ENCODE data around the gene ZNF195.
"Not testable (repeated sequence)": the region's sequence is repeated elsewhere in the genome, so short reads cannot be mapped to it uniquely, and the experiment has no call there.

Gene ZNF195

GRCh38 chr11:3357994-3358676 lies 20.8 kb downstream of the ZNF195 start:
- no peak for DNase-seq
- intact Hi-C loops (cut with DNase I), result no loop called here

GRCh38 chr11:3357302-3357701 lies 21.6 kb downstream of the ZNF195 start:
- intact Hi-C loops (cut with DNase I), result no loop called here
- DNase-seq, result no peak

GRCh38 chr11:3356858-3357257 lies 22.1 kb downstream of the ZNF195 start:
- intact Hi-C loops (cut with DNase I), result no loop called here
- DNase-seq, result no peak

GRCh38 chr11:3353066-3353465 lies 25.9 kb downstream of the ZNF195 start:
- DNase-seq, result no peak
- intact Hi-C loops (cut with DNase I), result no loop called here

- no peak for DNase-seq
- intact Hi-C loops (cut with DNase I), result loop anchor here (10.0 kb wide), 1 partner anchor 68 kb away; no protein-coding TSS in a partner anchor
Observed at GRCh38 chr11:3347127-3347526, 31.8 kb downstream of the ZNF195 start.

GRCh38 chr11:3346587-3346986 lies 32.4 kb downstream of the ZNF195 start:
- no peak for DNase-seq
- intact Hi-C loops (cut with DNase I), result loop anchor here (10.0 kb wide), 1 partner anchor 68 kb away; no protein-coding TSS in a partner anchor

- peak in 1 of 10 donors; percentile 62 for DNase-seq
- intact Hi-C loops (cut with DNase I), result loop anchor here (10.0 kb wide), 1 partner anchor 69 kb away; no protein-coding TSS in a partner anchor
Observed at GRCh38 chr11:3345736-3346135, 33.2 kb downstream of the ZNF195 start.

GRCh38 chr11:3344327-3345174 lies 34.4 kb downstream of the ZNF195 start:
- DNase-seq, result no peak
- intact Hi-C loops (cut with DNase I), result loop anchor here (10.0 kb wide), 1 partner anchor 70 kb away; no protein-coding TSS in a partner anchor

GRCh38 chr11:3342709-3343108 lies 36.2 kb downstream of the ZNF195 start:
- DNase-seq, result no peak
- intact Hi-C loops (cut with DNase I), result loop anchor here (10.0 kb wide), 1 partner anchor 72 kb away; no protein-coding TSS in a partner anchor

- DNase-seq, result peak in 7 of 10 donors; percentile 15 to 78 (median 58)
- intact Hi-C loops (cut with DNase I), result loop anchor here (10.0 kb wide), 1 partner anchor 74 kb away; no protein-coding TSS in a partner anchor
Observed at GRCh38 chr11:3341298-3341697, 37.6 kb downstream of the ZNF195 start.

GRCh38 chr11:3340025-3340424 lies 38.9 kb downstream of the ZNF195 start:
- intact Hi-C loops (cut with DNase I), result loop anchor here (10.0 kb wide), 1 partner anchor 75 kb away; no protein-coding TSS in a partner anchor
- DNase-seq, result no peak

- intact Hi-C loops (cut with DNase I), result no loop called here
- DNase-seq, result no peak
Observed at GRCh38 chr11:3339340-3339624, 39.7 kb downstream of the ZNF195 start.

GRCh38 chr11:3338569-3339339 lies 40.2 kb downstream of the ZNF195 start:
- intact Hi-C loops (cut with DNase I), result no loop called here
- DNase-seq, result peak in 1 of 10 donors; percentile 24

- DNase-seq; intact Hi-C loops (cut with DNase I): not testable (repeated sequence)
Observed at GRCh38 chr11:3336420-3336819, 42.5 kb downstream of the ZNF195 start.

GRCh38 chr11:3333157-3333556 lies 45.8 kb downstream of the ZNF195 start:
- intact Hi-C loops (cut with DNase I); DNase-seq: not testable (repeated sequence)

GRCh38 chr11:3331078-3331477 lies 47.9 kb downstream of the ZNF195 start:
- intact Hi-C loops (cut with DNase I); DNase-seq: not testable (repeated sequence)

GRCh38 chr11:3330064-3330463 lies 48.9 kb downstream of the ZNF195 start:
- DNase-seq; intact Hi-C loops (cut with DNase I): not testable (repeated sequence)

GRCh38 chr11:3328503-3328902 lies 50.4 kb downstream of the ZNF195 start:
- DNase-seq; intact Hi-C loops (cut with DNase I): not testable (repeated sequence)

- DNase-seq; intact Hi-C loops (cut with DNase I): not testable (repeated sequence)
Observed at GRCh38 chr11:3326450-3326849, 52.5 kb downstream of the ZNF195 start.

GRCh38 chr11:3324724-3325123 lies 54.2 kb downstream of the ZNF195 start:
- DNase-seq; intact Hi-C loops (cut with DNase I): not testable (repeated sequence)

Measured in posterior cingulate gyrus (tissue), 11 donors.